Measurements from ENCODE around the gene PCDH1. TPM values are rescaled to one million over a fixed set of nuclear protein-coding genes. Genes with fewer than 3 reads are reported as not detected.

PCDH1 gene
- total RNA-seq, 1 experiment from 2014 or later = 127 TPM

GRCh38 chr5:141850244-141850768 is 27.9 kb downstream of the PCDH1 start:
- WGBS (ENCODE audit: extremely low coverage, insufficient read length, low lambda C conversion rate) = no CpG with 5 or more reads among the region's 36 CpGs

More at GRCh38 chr5:141850244-141850768, 27.9 kb downstream of the PCDH1 start:
- no peaks in the 10 kb centered on the region for H3K9me3 ChIP-seq (ENCODE audit: control insufficient read depth, low read depth, low read length)
- no peaks in the 10 kb centered on the region for H3K79me1 ChIP-seq (ENCODE audit: insufficient read depth, low read depth, low read length, poor library complexity, severe bottlenecking)
- peaks cover 12% of the 10 kb centered on the region for H3K23me2 ChIP-seq (ENCODE audit: insufficient read length, low read depth, low read length, poor library complexity, severe bottlenecking)
- H3K56ac ChIP-seq (ENCODE audit: insufficient read length, low read depth, low read length) = peak overlapping the region; percentile 74
- Mint-ChIP-seq H3K27ac (peak overlapping the region; percentile 95 to 99 (median 97)), H3K9me3 (no peaks in the 10 kb centered on the region; a peak in 1 of 5 replicates), H3K36me3 (ENCODE audit: insufficient read depth in 1 of 3, low read depth in 3 of 3) (peaks cover 18 to 32% (median 28%) of the 10 kb centered on the region in 3 experiments; a peak in 6 of 7 replicates), H3K4me3 (peak overlapping the region; percentile 74 to 87), H3K27me3 (ENCODE audit: low read depth) (no peaks in the 10 kb centered on the region), H3K4me1 (peaks cover 57 to 70% of the 10 kb centered on the region in 2 experiments)
- peaks cover 19% of the 10 kb centered on the region for H3K4me1 ChIP-seq (ENCODE audit: insufficient read depth, low read length)
- peak overlapping the region; percentile 97 for H3K27ac ChIP-seq (ENCODE audit: insufficient read length, low read depth, low read length)
- H4K20me1 ChIP-seq (ENCODE audit: control insufficient read depth, insufficient read depth, insufficient read length) = no peaks in the 10 kb centered on the region
- H4K8ac ChIP-seq (replicated peaks; ENCODE audit: insufficient read length, low read depth, low read length) = peak overlapping the region; percentile 25
- no peak overlapping the region for H2AK5ac ChIP-seq (ENCODE audit: insufficient read length, low read length)
- H3K23ac ChIP-seq (ENCODE audit: insufficient read length, low read depth, low read length) = no peak overlapping the region
- no peak overlapping the region for H2BK20ac ChIP-seq (ENCODE audit: low read depth, low read length, poor library complexity, severe bottlenecking)
- no peak for TF ChIP-seq CTCF (conservative IDR thresholded peaks at IDR 0.05)
- DNase-seq = no peak
- no peaks in the 10 kb centered on the region for H3K27me3 ChIP-seq (ENCODE audit: insufficient read depth, low read length)
- H2BK120ac ChIP-seq (ENCODE audit: low read depth, low read length, poor library complexity, severe bottlenecking) = peak overlapping the region; percentile 79
- no peak overlapping the region; the same call in 1 of the 2 replicates for H2BK15ac ChIP-seq (ENCODE audit: low read depth, low read length)
- no peak overlapping the region for H2AFZ ChIP-seq (ENCODE audit: low read length)
- H4K5ac ChIP-seq (ENCODE audit: insufficient read length, low read depth, low read length) = peak overlapping the region; percentile 94
- peak overlapping the region; percentile 97 for H3K9ac ChIP-seq (ENCODE audit: extremely low read depth, insufficient read length, low read length)
- H2BK12ac ChIP-seq (ENCODE audit: insufficient read length, low read depth, low read length) = peak overlapping the region; percentile 6
- H2BK5ac ChIP-seq (ENCODE audit: insufficient read length, low read length) = peak overlapping the region; percentile 97
- H3T11ph ChIP-seq (ENCODE audit: low read length) = no peak overlapping the region
- H3K4me2 ChIP-seq (ENCODE audit: insufficient read depth, insufficient read length, low read length) = peak overlapping the region; percentile 75
- peak overlapping the region; percentile 94 for H3K18ac ChIP-seq (ENCODE audit: insufficient read length, low read depth, low read length)
- no peaks in the 10 kb centered on the region for H3K79me2 ChIP-seq (ENCODE audit: insufficient read depth, low read length)
- peak overlapping the region; percentile 18; the same call in 1 of the 2 replicates for H3K4ac ChIP-seq (ENCODE audit: low read depth, low read length)
- H3K14ac ChIP-seq (ENCODE audit: insufficient read depth, low read length) = peak overlapping the region; percentile 95
- H4K91ac ChIP-seq (ENCODE audit: insufficient read length, low read depth, low read length) = peak overlapping the region; percentile 89

All from H9 (cell line).